Glomerular visceral epithelial cell (primary cell): Measurements from ENCODE around the gene CELSR2.
"Not testable (repeated sequence)": the region's sequence is repeated elsewhere in the genome, so short reads cannot be mapped to it uniquely, and the experiment has no call there.

ENCODE experiments used
- DNase-seq: peaks from one replicate; pipeline ENCODE4 v3.0.0-alpha.2; 2016; ENCODE audit errors: extremely low spot score

CELSR2 gene

DNA sequence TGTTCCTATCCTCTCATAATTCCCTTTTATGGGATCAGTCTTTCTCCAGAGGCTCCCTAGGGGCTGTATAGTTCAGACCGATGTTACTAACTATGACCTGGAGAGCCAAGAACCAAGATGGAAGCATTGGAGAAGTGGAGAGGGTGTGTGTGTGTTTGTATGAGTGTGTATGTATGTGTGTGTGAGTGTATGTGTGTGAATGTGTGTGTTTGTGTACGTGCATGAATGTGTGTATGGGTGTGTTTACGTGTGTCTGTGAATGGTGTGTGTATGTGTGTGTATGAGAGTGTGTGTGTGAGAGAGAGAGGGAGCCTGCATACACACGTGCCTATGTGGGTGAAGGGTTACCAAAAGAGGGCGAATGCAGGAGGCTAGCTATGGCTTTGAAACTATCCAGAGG is 52.5 kb downstream of the CELSR2 start:
- DNase-seq, result no peak

DNA sequence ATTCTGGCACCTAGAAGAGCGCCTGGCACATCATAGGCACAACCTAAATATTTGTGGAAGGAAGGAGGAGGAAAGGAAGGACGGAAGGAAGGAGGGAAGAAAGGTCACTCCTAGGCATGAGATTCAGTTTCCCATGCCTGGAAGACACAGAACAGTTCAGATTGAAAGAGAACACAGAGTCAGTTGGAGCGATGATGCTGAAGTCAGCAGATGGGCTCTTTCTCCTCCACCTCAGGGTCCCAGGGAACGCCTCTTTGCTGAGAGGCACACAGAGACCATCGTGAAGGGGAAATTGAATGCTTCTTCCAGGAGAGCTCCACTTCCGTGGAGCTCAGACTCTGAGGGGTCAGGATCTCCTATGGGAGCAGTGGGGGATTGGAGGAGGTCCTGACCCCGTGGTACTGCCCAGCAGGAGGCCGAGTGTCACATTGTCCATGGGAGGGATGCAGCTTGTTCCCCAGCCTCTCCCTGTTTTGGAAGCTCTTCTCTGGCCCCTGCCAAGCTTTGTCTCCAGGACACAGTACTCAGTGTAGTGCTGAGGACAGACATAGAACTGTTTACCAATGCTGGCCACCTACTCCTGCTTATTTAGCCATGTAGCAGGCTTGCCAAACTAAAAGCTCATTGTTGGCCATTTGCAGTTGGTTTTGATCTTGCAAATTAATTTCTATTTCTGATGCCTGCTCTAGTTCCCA is 55.0 kb downstream of the CELSR2 start:
- no peak for DNase-seq

DNA sequence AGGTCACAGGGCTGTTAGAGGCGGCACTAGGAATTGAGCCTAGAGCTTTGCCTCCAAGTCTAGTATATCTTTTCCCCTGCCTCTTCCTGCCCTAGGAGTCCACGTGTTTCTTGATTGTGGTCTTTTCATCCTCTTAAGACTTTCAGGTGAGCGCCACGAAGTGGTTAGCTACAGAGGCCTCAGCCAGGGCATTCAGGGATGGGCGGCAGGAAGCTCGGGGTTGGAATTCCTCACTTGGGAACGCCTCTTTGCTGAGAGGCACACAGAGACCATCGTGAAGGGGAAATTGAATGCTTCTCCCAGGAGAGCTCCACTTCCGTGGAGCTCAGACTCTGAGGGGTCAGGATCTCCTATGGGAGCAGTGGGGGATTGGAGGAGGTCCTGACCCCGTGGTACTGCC is 56.7 kb downstream of the CELSR2 start:
- not testable (repeated sequence) for DNase-seq

DNA sequence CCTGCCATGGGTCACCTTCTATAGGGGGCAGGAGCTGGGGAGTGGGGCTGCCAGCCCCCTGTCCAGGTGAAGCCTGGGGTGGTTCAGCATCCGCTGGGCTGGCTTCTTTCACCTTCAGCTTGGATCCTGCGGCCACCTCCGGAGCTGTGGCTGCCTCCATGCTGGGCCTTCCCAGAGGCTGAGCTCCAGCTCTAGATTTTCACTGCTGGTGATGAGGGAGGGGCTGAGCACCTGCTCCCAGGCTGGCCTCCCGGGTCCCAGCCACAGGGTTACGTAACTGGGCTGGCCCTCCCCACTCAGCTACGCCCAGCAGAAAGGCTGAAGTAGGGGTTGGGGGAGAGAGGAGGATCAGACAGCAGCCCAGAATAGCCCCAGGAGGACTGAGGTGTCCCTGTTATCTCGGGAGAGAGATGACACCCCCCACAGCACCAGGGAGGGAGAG is 57.5 kb downstream of the CELSR2 start, which contains the start of gene MYBPHL:
Gene MYBPHL, minus strand, starts transcription at position 180 of the 442 bp plus-strand sequence. Its CDS starts 20 bp downstream, at position 160.
- no peak for DNase-seq

DNA sequence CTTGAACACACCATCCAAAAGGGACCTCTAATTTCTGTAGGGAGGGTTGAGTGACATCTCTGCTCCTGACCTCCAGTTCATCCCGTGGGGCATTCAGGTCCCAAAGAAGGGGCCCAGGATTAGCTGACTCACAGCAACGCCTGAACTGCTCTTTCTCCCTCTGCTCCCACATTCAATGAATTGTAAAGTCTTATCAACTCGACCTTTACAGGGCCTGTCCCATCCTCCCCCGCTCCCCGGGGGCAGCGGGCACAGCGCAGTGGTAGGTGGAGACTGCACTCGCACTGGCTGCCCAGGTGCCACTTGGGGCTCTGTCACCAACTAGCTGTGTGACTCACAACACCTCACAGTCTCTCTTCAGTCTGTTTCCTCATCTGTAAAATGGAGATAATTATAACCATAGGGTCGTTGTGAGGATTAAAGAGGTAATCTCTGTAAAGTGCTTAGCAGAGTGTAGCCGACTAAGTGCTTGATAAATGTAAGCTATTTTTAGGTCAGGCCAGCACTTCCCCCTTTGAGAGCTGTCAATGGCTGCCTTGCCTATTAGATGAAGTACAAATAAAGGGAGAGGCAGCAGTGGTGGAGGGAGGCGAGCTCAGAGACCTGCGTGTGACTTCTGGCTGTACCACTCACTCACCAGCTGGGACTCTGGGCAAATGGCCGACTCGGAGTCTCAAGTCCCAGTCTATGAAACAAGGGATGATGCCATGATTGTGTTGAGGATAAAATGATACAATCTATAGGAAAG is 58.1 kb downstream of the CELSR2 start:
- no peak for DNase-seq

DNA sequence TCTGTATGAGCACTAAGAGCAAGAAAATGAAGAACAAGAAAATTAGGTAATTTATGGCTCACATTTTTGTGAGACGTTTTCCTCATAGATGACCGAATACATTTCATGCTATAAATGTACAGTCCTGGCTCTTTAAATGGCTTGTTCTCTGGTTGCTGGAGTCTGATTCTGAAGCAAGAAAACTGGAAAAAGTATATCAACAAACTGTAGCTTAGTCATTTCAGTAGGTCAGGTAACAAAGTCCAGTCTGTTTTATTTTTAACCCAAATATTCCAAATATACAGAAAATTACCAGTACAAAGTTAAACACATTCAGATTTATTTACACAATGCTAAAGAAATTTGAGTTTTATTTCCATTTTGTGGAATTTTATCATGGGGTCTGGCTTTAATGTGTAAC is 60.0 kb downstream of the CELSR2 start:
- no peak for DNase-seq

DNA sequence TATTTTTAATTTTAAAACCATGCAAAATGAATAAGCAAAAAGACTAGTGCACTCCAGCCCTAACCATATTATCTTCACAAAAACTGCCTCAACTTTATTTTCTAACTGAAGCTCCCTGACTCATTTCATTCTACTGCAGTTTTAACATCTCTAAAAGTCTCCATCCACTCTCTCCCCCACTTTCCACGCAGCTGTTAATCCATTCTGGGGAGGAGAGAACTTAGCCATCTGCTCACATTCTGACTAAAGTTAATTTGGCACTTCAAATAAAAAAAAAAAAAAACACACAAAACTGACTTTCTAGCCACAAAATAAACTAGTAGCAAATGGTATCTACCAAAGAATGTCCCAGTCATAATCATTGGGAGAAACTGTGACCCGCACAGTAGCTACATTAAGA is 62.9 kb downstream of the CELSR2 start:
- no peak for DNase-seq

DNA sequence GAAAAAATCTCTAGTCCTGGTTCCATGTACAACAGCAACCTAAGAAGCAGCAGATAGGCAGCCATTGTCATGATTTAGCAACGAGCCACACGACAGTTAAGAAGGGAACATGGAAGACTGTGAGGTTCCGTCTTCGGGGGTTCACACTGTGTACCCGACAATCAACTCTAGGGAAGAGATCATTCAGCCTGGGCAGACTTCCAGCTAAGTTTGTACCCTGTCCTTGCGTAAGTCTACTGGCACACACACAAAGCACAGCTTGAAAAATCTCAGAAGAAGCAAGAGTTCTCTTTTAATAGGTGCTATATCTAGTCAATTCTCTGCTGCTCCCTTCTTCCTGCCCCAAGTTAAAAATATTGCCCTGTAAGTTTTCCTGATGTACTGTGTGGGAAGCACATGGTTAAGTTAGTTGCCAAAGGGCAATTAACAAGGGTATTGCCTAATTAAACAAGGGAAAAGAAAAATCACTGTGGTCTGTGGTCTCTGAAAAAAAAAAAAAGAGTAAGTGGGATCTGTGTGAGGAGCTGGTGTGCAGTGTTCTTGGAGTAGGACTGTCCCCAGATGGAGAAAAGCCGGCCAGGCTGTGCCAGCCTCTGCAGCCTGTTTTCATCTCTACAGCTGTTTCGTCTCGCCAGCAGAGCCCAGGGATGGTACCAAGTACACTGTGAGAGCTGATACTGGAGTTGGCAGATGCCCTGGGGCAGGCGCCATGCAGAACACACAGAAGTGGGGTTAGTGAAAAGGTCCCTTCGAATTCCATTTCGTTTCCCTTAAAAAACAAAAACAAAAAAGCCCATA is 63.8 kb downstream of the CELSR2 start:
- DNase-seq, result no peak

DNA sequence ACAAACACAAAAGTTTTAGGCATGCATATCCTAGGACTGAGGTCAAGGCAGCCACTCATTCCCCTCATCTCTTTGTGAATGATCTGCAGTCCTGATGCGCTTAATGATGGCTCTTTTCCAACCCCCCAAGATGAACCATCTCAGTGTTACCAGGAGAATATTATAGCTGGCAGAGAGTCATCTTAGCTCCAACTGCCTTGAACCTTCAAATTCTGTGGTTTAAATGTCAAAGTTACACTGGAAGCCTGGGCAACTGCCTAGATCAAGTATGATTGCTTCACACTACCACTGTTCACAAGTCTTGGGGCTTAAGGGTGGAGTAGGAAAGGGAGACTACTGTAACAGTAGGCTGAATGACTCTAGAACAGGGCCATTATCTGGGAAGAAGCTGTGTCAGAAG is 65.5 kb downstream of the CELSR2 start:
- DNase-seq, result no peak

DNA sequence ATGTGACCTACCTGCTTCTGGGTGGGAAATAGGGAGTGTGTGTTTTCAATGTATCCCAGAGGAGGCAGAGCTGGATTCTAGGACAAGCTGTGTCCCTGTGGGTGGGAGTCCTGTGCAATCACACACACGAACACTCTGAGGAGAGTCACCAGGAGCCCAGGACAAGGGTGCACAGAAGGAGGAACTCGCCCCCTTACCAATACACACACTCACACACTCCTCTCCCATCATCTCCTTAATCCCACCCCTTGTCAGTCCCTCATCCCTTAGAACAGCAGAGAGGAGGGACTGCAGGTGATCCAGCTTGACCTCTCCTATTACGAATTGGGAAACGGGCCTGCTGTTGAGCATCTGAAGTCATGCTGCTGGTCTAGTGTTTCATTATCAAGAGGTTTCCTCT is 65.9 kb downstream of the CELSR2 start:
- no peak for DNase-seq

DNA sequence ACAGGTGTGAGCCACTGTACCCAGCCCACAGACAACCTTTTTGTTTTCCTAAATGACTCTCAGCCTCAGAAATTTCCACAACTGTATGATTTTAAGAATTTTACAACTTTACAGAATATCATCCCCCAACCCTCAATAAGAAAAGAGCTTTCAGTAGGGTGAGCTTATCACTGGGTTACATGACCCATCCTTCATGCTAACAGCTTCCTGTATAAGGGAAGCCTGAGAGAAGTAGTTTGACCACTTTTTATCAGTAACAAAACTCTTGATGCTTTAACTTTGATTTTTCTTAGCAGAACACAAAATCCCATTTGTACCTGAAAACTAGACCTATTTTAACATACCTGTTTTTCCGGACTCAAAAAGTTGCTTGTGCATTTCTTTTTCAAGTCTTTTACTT is 67.2 kb downstream of the CELSR2 start:
- DNase-seq, result no peak

DNA sequence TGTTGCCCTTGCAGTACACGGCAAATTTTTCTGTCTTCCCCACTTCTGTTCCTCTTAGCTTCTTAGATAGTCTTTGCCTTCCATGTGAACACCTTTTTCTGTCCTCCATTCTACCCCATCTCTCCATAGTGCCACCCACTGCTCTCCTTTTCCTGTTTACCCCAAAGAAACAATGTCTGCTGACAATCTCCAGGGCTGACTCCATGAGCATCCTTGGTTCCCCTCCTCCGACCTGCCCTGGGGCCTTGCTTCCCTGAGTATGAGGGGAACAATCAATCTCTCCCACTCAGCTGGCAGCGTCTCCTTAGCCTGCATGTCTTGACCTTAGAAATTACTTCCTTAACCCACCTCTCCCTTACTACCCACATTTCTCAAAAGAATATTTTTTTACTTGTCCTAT is 69.8 kb downstream of the CELSR2 start:
- no peak for DNase-seq

DNA sequence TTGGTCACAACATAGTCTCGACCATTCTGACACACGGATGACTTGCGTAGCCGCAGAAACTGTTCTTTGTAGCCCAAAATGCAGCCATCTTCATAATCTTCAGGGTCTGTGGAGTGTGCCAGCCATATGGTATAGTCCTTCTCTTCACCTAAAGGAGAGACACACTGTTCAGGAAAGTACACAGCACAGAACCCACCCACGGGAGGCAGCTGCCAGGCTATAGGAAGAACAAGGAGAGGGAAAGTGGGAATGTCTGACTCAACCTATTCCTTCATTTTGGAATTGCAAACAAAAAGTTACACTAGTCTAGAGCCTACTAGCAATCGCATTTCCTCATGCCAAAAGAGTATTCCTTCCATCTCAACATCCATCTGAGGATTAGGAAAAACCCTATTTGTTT is 73.6 kb downstream of the CELSR2 start:
- no peak for DNase-seq
